Adrenal gland (tissue), 12 donors: ENCODE measurements around the gene STARD7. TPM values are rescaled to one million over a fixed set of nuclear protein-coding genes. Genes with fewer than 3 reads are reported as not detected.

ENCODE experiments used
- DNase-seq, 7 donors: peaks; one replicate each; pipeline ENCODE4 v3.0.0-alpha.2; 2019 to 2020
- H3K27ac ChIP-seq, 5 donors: fragments of 200-600 bp; sonication (generic) in 4 of 5; 1 replicate in 3 of 5; 2 replicates in 2 of 5; pipeline versions ENCODE4 v1.5.1 to v1.8.0; 2016 to 2020; ENCODE audit warnings: mild to moderate bottlenecking in 1 of 5
- H3K27me3 ChIP-seq: fragments of 200-600 bp; 2 replicates; pipeline ENCODE4 v1.8.0; 2021
- H3K36me3 ChIP-seq, 2 donors: fragments of 200-600 bp; replicated peaks in 1 of 2; 1 replicate in 1 of 2; 2 replicates in 1 of 2; pipeline versions ENCODE4 v1.5.1 to v1.8.0; 2018 to 2022
- H3K4me1 ChIP-seq, 2 donors: fragments of 200-600 bp; replicated peaks in 1 of 2; 1 replicate in 1 of 2; 2 replicates in 1 of 2; pipeline versions ENCODE4 v1.5.1 to v1.8.0; 2018 to 2021
- H3K4me3 ChIP-seq, 4 donors: fragments of 200-600 bp; sonication (generic) in 3 of 4; one replicate each; pipeline ENCODE4 v1.5.1; 2016 to 2018
- H3K9me3 ChIP-seq, 3 donors: fragments of 200-600 bp; sonication (generic) in 1 of 3; replicated peaks in 1 of 3; 1 replicate in 2 of 3; 2 replicates in 1 of 3; pipeline versions ENCODE4 v1.5.1 to v1.8.0; 2016 to 2021
- CTCF ChIP-seq, 6 experiments: fragments of 450-650 bp in 4 of 6; fragments of 200-600 bp in 2 of 6; sonication (generic) in 1 of 6; IDR thresholded peaks; 1 replicate in 5 of 6; 2 replicates in 1 of 6; pipeline versions ENCODE4 v1.5.1 to v1.8.0; 2016 to 2021; ENCODE audit warnings: antibody characterized with exemption in 6 of 6, mild to moderate bottlenecking in 2 of 6, moderate library complexity in 1 of 6
- POLR2A ChIP-seq, 2 donors: fragments of 450-650 bp; IDR thresholded peaks; one replicate each; pipeline ENCODE4 v1.6.1; 2017; ENCODE audit warnings: antibody characterized with exemption in 2 of 2, mild to moderate bottlenecking in 2 of 2, moderate library complexity in 1 of 2
- WGBS, 4 donors: extraction: QIAGEN DNeasy Blood & Tissue Kit in 2 of 4; methylation state at CpG; one replicate each; pipeline versions ENCODE4 v1.1.5 to v1.1.7; 2013 to 2017; 5-methylcytosine and 5-hydroxymethylcytosine counted together
- intact Hi-C, 2 donors: fragments of 100-400 bp; cut with DNase I; formaldehyde crosslinking; loops; one replicate each; pipeline versions ENCODE4 v1.14.1 to v1.15.0; 2022 to 2023
- polyA plus RNA-seq, 3 donors: library from polyadenylated mRNA; stranded (reverse); fragments of 200-250 nt in 2 of 3; fragments of 350-450 nt in 1 of 3; fragmentation: Illumina TruSeq in 1 of 3; extraction: RNeasy Lipid Tissue Mini Kit (QIAGEN cat#74804) in 1 of 3; gene quantifications; one replicate each; pipeline ENCODE4 v1.2.3, GENCODE V29; 2013 to 2014
- total RNA-seq, 9 donors: library from RNA; depleted of rRNA in 4 of 9; stranded (reverse); fragments of >200 nt in 4 of 9; fragments of 120-200 nt in 1 of 9; fragmentation: NEBNext Ultra II Directional in 1 of 9; extraction: Animal tissue kit (Norgen Biotek cat#: 25700) in 1 of 9; gene quantifications; one replicate each; pipeline versions ENCODE4 v1.1.0 to v1.2.4, GENCODE V29; 2013 to 2023
- donor health status: healthy with polysubstance abuse.
- donor health status: Bipolar disorder and iron deficiency.
- donor health status: DM: yes; HTN: yes; CAD: no.
- donor health status: DM: no; HTN: no; CAD: no.
- donor health status: DM: no; HTN: no; CAD: no.
- donor health status: DM: yes; HTN: yes; CAD: no.

STARD7 gene
- total and polyA plus RNA-seq, 12 donors = 37.8 to 209 (median 160) TPM

DNA sequence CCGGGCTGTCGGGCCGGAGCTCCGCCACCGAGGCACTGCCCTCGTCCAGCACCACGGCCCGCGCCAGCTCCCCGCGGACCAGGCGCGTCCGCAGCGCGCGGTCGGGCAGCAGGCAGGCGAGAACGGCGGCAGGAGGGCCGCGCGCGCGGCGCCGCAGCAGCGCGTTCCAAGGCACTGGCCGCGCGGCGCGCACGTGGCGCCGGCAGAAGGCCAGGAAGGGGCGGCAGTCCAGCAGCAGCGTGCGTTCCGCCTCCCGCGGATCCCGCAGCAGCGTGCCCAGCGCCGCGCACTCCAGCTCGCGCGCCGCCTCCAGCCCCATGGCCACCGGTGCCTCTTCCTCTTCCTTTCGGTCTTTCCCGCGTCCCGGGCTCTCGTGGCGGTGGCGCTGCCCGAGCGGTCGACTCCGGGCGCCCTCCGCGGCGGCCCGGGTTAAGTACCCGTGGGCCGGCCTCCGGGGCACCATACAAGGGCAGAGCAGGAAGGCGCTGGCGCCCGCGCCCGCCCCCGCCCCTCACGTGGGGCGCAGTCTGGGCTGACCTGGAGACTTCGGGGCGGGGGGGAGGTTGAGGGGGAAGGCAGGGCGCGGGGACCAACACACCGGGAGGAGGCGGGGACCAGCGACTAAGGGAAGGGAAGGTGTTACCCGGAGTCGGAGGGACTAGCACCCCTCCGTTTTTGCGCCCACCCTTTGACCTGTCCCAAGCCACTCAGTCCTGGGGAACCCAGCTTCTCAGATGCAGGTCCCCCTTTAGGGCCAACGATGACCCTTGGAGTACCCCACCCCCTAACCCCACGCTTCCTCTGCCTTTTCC lies 63.4 kb downstream of the STARD7 start, which contains the start of gene DUSP2:
DUSP2 (minus strand) TSS at position 405 of the 812 bp plus-strand sequence; CDS start at position 319, 86 bp downstream.
- peak within 1 kb of the TSS in 2 of 4 donors; percentile 32 to 66 for H3K4me3 ChIP-seq
- intact Hi-C loops = loop anchor here in 1 of 2 donors (10.0 kb wide), 1 partner anchor 120 kb away; the partner anchor contains the start of genes CIAO1 and TMEM127
- TF ChIP-seq POLR2A (IDR thresholded peaks at IDR 0.05) = peak; percentile 50 to 70
- peak in 1 of 6 experiments; percentile 23 for TF ChIP-seq CTCF (IDR thresholded peaks at IDR 0.05)
- no peaks in the 10 kb centered on the region for H3K27me3 ChIP-seq
- H3K36me3 ChIP-seq = no peaks in the 10 kb centered on the region
- H3K4me1 ChIP-seq = peaks cover 16 to 27% of the 10 kb centered on the region in 2 donors
- peak; percentile 66 to 81 (median 71) for DNase-seq
- 3 to 23% (median 9%) methylated on average over 5 to 94 of the region's 94 CpGs for WGBS, 4 donors
- H3K9me3 ChIP-seq = no peaks in the 10 kb centered on the region
- peak within 1 kb of the TSS in 4 of 5 donors; percentile 10 to 61 (median 37) for H3K27ac ChIP-seq

GRCh38 chr2:96144481-96145035 lies 64.1 kb downstream of the STARD7 start:
- peak in 3 of 7 donors; percentile 36 to 53 (median 48) for DNase-seq
- intact Hi-C loops = loop anchor here in 1 of 2 donors (10.0 kb wide), 1 partner anchor 120 kb away; the partner anchor contains the start of genes CIAO1 and TMEM127
- WGBS, 4 donors = 5 to 23% (median 15%) methylated on average over 7 to 35 of the region's 35 CpGs
- no peaks in the 10 kb centered on the region for H3K36me3 ChIP-seq
- H3K9me3 ChIP-seq = no peaks in the 10 kb centered on the region
- TF ChIP-seq CTCF (IDR thresholded peaks at IDR 0.05) (no peak), POLR2A (IDR thresholded peaks at IDR 0.05) (no peak)
- H3K4me3 ChIP-seq = peak overlapping the region in 2 of 4 donors; percentile 32 to 66
- H3K27ac ChIP-seq = peak overlapping the region in 1 of 5 donors; percentile 61
- H3K27me3 ChIP-seq = no peaks in the 10 kb centered on the region
- peaks cover 16 to 27% of the 10 kb centered on the region in 2 donors for H3K4me1 ChIP-seq

DNA sequence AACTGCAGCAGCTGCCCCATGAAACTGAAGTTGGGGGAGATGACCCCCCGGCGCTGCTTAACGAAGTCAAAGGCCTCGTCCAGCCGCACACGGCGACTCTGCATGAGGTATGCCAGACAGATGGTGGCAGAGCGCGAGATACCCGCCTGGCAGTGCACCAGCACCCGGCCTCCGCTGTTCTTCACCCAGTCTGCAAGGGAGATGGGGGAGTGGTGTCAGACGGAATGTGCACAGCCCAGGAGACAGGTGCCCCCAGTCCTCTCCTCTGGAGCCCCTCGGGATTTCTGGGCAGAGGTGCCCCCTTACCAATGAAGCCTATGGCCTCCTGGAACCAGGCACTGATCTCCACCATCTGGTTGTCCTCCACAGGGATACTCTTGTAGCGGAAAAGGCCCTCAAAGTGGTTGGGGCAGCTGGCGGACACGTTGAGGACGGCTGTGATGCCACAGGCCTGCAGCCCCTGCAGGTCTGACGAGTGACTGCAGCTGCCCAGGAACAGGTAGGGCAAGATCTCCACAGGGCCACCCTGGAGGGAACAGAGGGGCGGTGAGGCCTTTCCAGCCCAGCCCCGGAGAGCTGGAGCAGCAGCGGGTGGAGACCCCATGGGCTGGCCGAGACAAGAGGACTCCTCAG lies 64.7 kb downstream of the STARD7 start:
- WGBS, 4 donors = 92 to 96% (median 94%) methylated on average over 9 to 23 of the region's 23 CpGs
- peak in 1 of 7 donors; percentile 8 for DNase-seq
- no peak overlapping the region for H3K4me3 ChIP-seq
- TF ChIP-seq POLR2A (IDR thresholded peaks at IDR 0.05) (no peak), CTCF (IDR thresholded peaks at IDR 0.05) (peak in 1 of 6 experiments; percentile 11)
- intact Hi-C loops = loop anchor here in 1 of 2 donors (10.0 kb wide), 1 partner anchor 121 kb away; the partner anchor contains the start of genes CIAO1 and TMEM127
- H3K4me1 ChIP-seq = peaks cover 16 to 27% of the 10 kb centered on the region in 2 donors
- no peak overlapping the region for H3K27ac ChIP-seq
- no peaks in the 10 kb centered on the region for H3K36me3 ChIP-seq
- no peaks in the 10 kb centered on the region for H3K9me3 ChIP-seq
- no peaks in the 10 kb centered on the region for H3K27me3 ChIP-seq
